NCI-H460 (cell line): Measurements from ENCODE around the gene C4orf46. TPM values are rescaled to one million over a fixed set of nuclear protein-coding genes. Genes with fewer than 3 reads are reported as not detected.
A peak's percentile ranks its signal among the peaks of the same experiment; 100 is the strongest.

Experiments
- DNase-seq: peaks from one replicate; pipeline ENCODE4 v3.0.0-alpha.2; 2016; ENCODE audit warnings: low read depth; ENCODE audit errors: extremely low read depth
- small RNA-seq, 2 experiments: library from RNA; depleted of rRNA; stranded (forward); fragments of <200 nt; gene quantifications; one replicate each; pipeline ENCODE3, GENCODE V24; 2014
- total RNA-seq: library from RNA; depleted of rRNA; stranded (reverse); fragments of >200 nt; shearing (Covaris generic); gene quantifications from 2 replicates; pipeline ENCODE4 v1.2.3, GENCODE V29; 2014; rRNA removed

Gene C4orf46
- total RNA-seq, 1 experiment from 2014 or later: 22.4 TPM

DNA sequence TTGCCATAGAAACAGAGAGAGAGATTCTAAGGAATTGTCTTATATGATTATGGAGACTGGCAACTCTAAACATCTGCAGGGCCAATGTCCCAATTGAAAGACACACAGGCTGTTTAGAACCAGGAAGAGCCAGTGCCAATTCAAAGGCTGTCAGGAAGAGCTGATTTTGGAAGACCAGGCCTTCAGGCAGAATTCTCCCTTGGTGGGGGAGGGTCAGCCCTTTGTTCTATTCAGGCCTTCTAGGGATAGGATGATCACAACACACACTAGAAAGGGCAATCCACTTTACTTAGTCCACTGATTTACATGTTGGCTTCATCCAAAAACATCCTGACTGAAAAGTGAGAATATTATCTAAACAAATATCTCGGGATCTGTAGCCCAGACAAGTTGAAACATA, 15.2 kb downstream of the C4orf46 start:
- no peak for DNase-seq

DNA sequence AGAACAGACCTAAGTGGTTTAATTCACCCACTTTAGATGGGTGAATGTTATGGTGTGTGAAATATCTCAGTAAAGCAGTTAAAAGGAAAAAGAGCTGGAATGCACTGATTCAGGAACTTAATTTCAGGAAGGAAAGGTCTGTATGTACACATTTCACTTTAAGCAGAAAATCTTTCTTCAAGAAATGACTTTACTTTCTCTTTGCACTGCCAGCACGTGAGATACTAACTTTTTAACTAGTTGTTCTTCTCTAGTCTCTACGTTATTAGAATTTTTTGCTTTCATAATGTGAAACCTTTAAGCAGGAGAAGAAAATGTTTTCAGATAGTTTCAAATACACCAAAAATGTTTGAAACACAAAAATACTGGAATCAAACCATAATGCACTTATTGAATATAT, 18.8 kb downstream of the C4orf46 start:
- DNase-seq: no peak

DNA sequence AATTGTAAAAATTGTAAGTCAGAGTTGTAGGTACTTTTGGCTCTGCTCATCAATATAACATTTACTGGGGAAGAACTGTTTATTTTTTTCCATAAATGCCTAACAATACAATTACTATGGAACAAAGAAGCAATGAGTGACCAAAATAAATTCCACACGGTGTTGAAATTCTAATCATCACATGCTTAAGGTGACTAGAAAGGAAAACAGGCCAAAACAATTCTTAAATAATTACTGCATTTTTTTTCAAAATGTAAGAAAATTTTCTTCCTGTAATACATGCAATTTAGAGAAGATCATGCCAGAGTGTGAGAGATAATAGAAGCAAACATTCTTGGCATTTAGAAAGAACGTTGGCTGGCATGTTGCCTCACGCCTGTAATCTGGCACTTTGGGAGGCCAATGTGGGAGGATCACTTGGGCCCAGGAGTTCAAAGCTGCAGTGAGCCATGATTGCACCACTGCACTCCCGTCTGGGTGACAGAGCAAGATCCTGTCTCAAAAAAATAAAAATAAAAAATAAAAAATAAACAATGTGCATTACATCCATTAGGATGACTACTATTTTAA, 22.5 kb downstream of the C4orf46 start:
- DNase-seq: no peak

DNA sequence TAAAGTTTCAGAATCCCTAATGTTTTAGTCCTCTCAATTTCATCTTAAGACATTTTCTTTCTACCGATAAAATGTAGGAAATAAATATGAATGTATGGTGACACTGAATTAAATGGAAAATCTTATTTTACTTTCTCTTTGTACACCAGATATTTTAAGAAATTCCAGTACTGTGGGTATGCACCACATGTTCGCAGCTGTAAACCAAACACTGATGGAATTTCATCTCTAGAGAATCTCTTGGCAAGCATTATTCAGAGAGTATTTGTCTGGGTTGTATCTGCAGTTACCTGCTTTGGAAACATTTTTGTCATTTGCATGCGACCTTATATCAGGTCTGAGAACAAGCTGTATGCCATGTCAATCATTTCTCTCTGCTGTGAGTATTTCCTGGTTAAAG, 26.9 kb downstream of the C4orf46 start:
- DNase-seq: no peak

DNA sequence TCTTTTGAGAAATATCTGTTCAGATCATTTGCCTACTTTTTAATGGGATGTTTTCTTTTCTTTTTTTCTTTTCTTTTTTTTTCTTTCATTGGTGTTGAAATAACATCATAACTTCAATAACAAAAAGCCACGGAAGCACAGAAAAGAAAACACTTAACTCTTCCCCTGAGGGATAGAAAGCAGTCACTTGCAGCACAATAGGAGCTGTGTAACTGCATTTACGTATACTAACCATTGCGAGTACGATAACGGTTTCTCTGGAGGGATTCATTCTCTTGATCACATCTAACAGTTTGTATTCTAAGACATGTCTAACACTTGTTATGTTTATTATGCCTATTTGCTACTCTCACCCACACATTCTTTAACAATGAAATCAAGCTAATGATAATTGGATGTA, 27.3 kb downstream of the C4orf46 start:
- no peak for DNase-seq

DNA sequence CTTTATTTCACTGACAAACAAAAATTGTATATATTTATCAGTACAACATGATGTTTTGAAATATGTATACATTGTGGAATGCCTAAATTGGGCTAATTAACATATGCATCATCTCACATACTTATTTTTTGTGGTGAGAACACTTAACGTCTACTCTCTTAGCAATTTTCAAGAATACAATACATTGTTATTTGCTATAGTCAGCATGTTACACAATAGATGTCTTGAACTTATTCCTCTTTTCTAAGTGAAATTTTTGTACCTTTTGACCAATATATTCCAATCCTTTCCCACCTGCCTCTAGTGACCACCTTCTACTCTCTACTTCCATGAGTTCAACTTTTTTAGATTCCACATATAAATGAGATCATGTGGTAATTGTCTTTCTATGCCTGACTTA, 35.1 kb downstream of the C4orf46 start:
- DNase-seq: no peak

DNA sequence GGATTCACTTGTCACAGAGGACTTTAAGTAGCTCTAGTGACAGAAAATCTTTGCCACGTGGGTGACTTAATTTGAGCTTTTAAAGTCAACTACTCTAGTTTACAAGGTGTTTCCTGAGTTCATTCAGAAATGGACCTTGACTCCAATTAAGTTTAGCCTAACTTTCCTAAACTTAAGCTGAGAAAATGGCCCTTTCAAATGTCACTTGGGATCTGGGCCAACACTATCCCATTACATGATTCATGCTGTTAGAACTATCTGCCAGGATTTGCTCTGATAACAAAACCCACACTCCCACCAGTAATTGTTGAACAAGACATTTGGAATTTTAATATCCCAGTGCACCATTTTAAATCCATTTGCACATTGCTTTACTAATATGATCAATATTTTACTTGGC, 40.8 kb downstream of the C4orf46 start:
- DNase-seq: no peak

DNA sequence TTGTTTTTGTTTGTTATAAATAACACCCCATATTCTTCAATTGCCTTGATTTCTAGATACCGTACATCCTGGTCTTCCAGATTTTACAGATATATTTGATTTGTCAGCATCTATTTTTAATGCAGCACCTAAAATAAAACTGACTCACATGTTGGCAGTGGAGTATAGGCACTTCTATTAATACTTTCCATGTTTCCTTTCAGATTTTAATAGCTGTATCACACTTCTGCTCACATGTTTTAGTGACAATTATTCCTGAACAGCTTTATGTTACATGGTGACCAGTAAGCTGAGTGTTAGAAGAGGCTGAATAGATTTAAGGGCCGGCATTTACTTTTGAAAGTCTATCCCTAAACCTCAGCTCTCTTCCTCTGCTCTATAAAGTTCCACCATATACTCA, 46.1 kb downstream of the C4orf46 start:
- no peak for DNase-seq

DNA sequence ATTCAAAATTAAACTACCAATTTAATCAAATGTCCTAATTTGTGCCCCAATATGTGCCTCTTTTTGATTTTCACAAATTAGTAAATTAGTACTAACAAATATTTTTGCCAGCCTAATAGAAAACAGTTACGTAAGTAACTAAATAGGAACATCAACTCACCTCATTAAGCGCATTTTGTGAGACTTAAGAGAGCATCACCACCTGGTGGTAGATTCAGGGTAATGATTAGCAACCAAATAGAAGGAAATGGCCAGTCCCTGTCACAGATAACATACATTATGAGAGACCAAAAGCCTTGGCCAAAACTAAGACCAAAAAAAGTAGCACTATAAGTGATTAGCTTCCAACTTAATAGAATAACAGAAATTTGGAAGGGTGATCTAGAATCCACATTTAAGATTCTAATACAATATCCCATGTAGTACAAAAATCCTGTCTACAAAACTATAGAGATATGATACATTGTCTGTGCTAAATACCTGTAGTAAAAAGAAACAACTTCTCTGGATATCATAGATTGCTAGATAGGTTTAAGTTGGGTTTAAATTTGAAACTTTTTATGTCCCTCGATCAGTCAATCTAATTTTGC, 46.7 kb downstream of the C4orf46 start:
- peak; percentile 50 for DNase-seq

DNA sequence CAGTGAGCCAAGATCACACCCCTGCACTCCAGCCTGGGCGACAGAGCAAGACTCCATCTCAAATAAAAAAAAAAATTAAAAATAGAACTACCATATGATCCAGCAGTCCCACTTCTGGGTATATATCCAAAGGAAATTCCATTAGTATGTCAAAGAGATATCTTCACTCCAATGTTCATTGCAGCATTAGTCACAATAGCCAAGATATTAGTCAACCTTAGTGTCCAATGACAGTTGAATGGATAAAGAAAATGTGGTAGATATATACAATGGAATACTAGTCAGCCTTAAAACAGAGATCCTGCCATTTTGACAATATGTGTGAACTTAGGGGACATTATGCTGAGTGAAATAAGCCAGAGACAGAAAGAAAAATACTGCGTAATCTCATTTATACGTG, 49.4 kb downstream of the C4orf46 start:
- DNase-seq: no peak

DNA sequence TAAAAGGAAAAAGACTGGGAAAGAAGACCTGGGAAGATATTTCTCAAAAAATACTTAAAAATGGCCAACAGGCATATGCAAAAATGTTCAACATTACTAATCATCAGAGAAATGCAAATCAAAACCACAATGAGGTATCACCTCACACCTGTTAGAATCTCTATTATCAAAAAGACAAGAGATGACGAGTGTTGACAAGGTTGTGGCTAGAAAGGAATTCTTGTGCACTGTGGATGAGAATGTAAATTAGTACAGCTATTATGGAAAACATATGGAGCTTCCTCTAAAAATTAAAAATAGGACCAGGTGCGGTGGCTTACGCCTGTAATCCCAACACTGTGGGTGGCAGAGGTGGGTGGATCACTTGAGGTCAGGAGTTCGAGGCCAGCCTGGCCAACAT, 50.0 kb downstream of the C4orf46 start:
- DNase-seq: no peak

DNA sequence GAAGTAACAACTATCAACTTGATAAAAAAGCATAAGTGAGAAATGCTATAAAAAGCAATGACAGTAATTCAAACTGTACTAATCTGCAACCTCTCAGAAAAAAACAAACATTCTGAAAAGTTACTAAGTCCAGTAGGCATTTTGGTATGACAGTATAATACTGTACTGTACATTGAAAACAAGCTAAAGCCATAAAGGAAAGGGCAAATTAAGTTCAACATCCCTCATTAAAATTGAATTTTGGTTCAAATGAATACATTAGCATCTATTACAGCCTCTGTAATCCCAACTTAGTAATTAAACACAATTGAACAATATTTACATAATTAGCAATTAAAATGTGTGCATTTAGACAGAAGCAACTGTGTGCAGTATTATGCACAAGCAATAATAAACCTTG, 53.7 kb downstream of the C4orf46 start:
- DNase-seq: no peak

Small RNAs within 50 kb of the gene (small RNA-seq; reads per million reads assigned to genes)
- 0 to 0.12 reads per million in 2 experiments for gene RF00012

Other genes with a start within 250 kb of the C4orf46 start
- not detected in 2 replicates for gene RXFP1, start 150.0 kb downstream of the C4orf46 start, total RNA-seq
- gene ETFDH, start 409 bp upstream of the C4orf46 start, total RNA-seq: 35.3 and 38.9 TPM in 2 replicates
- 35.2 and 40.8 TPM in 2 replicates for gene PPID, start 51.5 kb upstream of the C4orf46 start, total RNA-seq
- gene FNIP2, start 97.1 kb upstream of the C4orf46 start, total RNA-seq: 2.2 and 3.7 TPM in 2 replicates